Fibroblast of skin of back (primary cell): ENCODE data around the gene EGLN2.
"Not testable (repeated sequence)": the region's sequence is repeated elsewhere in the genome, so short reads cannot be mapped to it uniquely, and the experiment has no call there.

Source experiments
- DNase-seq: peaks from one replicate; pipeline ENCODE4 v3.0.0-alpha.2; 2013

Gene EGLN2

DNA sequence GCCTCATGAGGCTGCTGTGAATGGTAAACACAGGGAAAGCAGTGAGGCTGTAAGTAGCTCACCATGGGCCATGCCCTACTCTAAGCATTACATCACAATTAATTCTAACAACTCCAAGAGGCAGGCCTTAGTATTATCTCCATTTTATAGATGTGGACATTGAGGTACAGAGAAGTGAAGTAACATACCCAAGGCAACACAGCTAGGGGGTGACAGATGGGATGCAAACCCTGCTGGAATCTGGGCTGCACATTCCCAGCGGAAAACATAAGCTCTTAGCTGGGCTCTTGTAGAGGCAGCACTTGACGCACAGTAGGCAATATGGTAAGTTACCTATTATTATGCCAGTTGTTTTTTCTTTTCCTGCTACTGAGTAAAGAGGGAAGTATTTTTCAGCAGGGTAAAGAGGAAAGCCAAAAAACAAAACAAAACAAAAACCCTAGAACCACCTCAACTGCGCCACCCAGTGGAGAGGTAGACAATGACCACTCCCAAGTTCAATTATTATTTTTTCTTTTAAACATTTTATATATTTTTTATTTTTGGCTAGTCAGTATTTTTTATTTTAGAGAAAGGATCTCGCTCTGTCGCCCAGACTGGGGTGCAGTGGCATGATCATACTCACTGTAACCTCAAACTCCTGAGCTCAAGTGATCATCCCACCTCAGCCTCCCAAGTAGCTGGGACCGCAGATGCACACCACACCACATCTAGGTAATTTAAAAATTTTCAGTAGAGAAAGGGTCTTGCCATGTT lies 20.7 kb downstream of the EGLN2 start:
- peak; percentile 36 for DNase-seq

DNA sequence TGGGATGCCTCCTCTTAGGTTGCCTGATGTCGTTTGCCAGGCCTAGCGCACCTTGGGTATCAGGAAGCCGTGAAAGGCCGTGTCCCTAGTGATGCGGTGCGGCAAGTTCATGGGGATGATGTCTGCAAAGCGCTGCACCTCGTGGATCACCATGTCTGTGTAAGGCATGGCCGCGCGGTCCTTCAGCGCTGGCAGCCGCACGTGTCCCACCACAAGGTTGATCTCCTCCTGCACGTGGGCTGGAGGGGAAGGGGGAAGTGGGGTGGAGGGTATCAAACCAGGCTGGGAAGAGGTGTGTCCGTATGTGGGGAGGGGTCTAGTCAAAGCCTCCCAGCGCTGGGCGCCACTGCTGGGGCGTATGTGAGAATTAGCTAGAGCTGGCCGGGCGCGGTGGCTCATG lies 23.2 kb downstream of the EGLN2 start:
- no peak for DNase-seq

DNA sequence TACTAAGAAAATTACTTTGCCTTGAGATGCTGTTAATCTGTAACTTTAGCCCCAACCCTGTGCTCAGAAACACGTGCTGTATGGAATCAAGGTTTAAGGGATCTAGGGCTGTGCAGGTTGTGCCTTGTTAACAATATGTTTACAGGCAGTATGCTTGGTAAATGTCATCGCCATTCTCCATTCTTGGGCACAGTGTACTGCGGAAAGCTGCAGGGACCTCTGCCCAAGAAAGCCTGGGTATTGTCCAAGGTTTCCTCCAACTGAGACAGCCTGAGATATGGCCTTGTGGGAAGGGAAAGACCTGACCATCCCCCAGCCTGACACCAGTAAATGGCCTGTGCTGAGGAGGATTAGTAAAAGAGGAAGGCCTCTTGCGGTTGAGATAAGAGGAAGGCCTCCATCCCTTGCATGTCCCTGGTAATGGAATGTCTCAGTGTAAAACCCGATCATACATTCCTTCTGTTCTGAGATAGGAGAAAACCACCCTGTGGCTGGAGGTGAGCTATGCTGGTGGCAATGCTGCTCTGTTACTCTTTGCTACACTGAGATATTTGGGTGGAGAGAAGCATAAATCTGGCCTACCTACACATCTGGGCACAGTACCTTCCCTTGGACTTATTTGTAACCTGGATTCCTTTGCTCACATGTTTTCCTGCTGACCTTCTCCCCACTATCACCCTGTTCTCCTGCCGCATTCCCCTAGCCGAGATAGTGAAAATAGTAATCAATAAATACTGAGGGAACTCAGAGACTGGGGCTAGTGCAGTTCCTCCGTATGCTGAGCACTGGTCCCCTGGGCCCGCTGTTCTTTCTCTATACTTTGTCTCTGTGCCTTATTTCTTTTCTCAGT lies 23.9 kb downstream of the EGLN2 start:
- peak; percentile 34 for DNase-seq

DNA sequence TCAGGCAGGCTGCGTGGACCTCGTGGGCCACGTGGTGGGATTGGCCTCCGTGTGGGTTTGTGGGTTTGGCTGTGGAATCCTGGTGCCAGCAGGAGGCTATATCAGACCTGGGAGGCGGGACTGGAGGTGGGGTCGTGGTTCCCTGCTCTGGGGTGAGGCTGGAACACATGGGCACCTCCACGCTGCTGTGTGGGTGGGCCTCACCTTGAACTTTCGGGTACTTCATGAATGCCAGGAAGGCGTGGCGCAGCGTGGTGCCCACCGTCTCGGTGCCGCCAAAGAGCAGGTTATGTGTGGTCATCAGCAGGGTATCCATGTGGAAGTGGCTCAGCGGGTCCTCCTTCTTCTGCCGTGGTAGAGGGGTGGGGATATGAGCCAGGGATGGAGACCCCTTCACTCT lies 25.9 kb downstream of the EGLN2 start:
- DNase-seq, result not testable (repeated sequence)

DNA sequence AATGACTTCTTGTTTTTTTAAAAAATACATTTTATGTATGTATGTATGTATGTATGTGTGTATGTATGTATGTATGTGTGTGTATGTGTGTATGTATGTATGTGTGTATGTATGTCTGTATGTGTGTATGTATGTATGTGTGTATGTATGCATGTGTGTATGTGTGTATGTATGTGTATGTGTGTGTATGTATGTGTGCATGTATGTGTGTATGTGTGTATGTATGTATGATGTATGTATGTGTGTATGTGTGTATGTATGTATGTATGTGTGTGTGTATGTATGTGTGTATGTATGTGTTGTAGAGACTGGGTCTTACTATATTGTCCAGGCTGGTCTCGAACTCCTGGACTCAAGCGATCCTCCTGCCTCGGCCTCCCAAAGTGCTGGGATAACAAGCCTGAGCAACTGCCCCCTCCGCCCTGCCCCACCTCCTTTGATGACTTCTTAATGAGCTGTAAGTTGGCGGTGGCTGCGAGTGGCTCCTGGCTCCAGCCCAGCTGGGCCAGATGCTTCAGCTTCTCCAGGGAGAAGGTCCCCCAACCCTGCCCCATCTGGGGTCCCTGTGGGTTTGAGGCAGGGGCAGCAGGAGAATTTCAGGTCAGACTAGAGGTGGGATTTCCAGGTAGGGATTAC lies 26.6 kb downstream of the EGLN2 start:
- not testable (repeated sequence) for DNase-seq

DNA sequence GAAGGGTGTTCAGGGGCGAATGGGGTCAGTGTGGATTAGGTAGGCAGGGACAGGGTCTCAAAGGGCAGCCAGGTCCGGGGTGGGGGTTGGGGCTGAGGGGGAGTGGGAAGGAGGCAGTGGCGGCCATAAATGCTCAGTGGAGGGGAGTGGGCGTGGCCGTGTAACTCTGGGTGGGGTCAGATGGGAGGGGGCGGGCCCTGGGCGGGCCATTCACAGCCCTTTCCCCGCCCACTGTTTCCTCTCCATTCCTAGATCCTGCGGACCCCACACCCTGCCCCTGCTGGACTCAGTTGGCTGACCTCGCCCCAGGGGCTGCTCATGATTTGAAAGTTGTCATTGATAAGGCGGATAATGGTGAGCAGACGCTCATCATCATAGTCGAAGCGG lies 27.3 kb downstream of the EGLN2 start:
- DNase-seq, result not testable (repeated sequence)

DNA sequence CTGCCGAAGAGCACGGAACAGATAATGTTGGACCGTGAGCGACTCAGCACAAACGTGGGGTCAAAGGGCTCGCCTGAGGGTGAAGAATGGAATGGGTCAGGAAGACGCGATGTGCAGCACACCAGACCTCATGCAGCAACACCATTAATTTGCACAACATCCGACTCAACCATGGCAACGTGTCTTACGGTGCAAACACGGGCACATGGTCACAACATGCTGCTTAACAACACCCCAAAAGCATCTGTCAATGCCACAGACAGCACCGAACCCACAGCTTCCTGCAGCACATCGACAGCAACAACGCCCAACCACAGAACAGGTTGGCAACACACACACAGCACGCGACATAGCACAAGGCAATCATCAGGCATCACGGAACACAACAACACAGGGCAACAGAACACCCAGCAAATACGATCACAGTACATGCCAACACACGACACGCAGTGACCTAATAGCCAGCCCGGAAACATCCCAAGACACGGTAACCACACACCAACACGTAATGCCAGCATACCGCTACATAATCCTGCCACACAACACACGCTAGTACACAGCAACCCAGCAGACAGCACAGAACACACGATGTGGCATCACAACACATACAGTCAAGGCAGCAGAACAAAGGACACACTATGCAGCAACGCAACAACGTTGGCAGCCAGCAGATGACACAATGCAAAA lies 27.9 kb downstream of the EGLN2 start:
- DNase-seq, result not testable (repeated sequence)

DNA sequence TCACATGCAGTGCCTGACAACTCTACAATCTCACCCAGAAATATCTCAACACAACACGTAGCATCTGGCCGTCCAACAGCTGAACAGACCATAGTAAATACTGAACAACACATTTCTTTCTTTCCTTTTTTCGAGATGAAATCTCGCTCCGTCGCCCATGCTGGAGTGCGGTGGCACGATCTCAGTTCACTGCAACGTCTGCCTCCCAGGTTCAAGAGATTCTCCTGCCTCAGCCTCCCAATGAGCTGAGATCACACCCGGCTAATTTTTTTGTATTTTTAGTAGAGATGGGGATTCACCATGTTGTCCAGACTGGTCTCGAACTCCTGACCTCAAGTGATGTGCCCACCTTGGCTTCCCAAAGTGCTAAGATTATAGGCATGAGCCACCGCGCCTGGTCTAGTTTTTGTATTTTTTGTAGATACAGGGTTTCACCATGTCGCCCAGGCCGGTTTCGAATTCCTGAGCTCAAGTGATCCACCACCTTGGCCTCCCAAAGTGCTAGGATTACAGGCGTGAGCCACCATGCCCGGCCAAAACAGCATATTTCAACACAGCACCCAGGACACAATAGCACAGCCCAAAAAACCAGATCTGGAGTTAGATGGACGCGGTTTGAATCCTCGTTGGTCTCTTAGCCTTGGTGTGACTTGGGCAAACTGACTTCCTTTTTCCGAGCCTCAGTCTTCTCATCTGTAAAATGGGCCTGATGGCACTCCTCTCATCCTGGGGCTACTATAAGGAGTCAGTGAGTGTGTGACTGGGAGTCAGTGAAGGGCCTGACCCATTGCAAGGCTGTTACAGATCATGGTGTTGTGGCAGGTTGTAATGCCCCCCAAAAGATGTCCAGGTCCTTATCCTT lies 28.6 kb downstream of the EGLN2 start:
- DNase-seq, result no peak

DNA sequence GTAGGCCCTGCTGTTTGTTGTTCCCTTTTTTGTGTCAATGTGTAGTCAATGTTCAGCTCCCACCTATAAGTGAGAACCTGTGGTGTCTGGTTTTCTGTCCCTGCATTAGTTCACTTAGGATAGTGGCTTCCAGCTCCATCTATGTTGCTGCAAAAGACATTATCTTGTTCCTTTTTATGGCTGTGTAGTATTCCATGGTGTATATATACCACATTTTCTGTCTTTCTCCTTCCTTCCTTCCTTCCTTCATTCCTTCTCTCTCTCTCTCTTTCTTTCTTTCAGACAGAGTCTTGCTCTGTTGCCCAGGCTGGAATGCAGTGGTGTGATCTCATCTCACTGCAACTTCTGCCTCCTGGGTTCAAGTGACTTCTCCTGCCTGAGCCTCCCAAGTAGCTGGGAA lies 30.2 kb downstream of the EGLN2 start:
- DNase-seq, result no peak

DNA sequence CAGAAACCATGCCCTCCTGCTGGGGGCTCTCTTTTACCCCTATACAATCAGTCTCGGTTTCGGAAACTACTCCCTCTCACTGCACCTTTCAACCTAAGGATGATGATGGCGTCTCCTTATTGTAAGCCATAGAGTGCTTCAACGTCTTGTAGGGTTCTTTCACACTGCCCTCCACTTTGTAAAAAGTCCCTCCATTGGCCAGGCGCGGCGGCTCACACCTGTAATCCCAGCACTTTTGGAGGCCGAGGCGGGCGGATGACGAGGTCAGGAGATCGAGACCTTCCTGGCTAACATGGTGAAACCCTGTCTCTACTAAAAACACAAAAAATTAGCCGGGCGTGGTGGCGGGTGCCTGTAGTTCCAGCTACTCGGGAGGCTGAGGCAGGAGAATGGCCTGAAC lies 31.8 kb downstream of the EGLN2 start:
- not testable (repeated sequence) for DNase-seq

DNA sequence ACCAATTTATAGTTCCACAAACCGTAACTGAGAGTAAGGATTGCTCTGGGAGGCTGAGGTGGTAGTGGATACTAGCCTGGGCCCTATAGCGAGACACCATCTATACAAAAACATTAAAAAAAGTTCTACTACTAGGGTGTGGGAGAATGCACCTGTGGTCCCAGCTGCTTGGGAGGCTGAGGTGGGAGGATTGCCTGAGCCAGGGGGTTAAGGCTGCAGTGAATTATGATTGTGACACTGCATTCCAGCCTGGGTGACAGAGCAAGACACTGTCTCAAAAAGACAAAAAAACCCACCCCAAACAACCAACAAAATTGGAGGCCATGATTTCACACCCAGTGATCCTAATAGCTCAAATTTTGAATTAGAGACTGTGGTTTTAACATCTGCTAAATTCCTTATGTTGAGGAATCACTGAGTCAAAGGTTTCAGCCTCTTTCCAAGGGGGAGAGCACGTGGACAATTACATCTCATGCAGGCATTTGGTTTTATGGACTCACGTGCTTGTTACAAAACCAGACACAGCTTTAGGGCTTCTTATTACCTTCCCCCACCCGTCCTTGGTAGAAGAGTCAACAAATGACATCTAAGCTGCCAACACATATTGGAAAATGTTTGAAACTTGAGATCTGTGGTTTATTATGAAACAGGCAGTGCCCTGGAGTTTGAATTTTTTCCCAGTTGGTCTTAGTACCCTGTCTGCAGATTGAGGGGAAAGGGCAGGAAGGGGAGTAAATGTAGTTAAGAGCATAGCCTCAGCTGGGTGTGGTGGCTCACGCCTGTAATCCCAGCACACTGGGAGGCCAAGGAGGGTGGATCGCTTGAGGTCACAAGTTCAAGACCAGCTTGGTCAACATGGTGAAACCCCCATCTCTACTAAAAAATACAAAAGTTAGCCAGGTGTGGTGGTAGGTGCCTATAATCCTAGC lies 32.8 kb downstream of the EGLN2 start:
- DNase-seq, result peak; percentile 87

DNA sequence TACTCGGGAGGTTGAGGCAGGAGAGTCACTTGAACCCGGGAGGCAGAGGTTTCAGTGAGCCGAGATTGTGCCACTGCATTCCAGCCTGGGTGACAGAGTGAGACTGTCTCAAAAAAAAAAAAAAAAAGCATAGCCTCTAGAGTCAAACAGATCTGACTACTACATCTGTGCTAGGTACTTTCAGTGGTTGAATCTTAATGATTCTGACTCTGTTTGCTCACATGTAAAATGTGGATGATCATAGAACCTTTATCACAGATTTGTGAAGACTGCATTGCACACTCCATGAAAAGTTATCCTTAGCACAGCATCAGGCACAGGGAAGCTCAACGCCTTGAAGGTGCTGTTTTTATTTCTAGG lies 33.4 kb downstream of the EGLN2 start:
- not testable (repeated sequence) for DNase-seq

DNA sequence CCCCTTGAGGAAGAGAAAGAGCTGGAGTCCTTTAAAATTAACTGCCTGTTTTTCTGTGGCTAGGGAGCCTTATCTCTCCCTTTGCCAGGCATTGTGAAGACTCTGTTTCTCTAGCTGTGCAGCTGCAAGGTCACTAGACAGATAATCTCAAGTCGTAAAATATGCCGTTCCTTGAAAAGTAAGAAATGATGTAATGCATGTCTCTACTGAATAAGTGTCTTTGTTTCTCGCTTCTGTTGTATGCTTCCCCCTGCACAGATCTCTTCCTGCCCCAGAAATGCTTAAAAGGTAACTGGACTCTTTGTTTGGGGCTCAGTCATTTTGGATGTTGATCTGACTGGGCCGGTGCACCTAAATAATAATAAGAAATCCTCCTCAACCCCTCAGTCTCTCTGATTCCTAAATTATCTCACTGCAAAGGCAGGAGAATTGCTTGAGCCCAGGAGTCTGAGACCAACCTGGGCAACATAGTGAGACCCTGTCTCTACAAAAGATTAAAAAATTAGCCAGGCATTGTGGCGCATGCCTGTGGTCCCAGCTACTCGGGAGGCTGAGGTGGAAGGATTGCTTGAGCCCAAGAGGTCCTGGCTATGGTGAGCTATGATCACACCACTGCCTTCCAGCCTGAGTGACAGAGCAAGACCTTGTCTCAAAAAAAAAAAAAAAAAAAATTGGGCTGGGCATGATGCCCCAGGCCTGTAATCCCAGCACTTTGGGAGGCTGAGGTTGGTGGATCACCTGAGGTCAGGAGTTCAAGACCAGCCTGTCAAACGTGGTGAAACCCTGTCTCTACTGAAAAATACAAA lies 34.9 kb downstream of the EGLN2 start:
- not testable (repeated sequence) for DNase-seq

DNA sequence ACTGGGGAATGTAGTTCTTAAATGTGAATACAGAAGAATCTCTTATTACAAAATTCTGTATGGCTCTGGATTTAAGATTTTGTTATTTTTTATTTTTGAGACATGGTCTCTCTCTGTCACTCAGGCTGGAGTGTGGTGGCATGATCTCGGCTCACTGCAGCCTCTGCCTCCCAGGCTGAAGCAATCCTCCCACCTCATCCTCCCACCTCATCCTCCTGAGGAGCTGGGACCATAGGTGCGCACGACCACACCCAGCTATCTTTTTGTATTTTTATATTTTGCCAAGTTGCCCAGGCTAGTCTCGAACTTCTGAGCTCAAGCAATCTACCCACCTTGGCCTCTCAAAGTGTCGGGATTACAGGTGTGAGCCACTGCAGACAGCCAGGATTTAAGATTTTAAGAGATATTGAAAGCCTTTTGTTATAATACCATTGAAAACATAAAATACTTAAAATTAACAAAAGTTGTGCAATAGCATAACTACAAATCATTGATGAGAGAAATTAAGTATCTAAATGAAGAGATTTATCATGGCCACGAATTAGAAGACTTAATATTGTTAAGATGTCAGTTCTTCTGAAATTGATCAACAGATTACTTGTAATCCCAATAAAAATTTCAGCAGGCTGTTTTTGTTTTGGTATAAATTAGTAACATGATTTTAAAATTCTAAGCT lies 37.9 kb downstream of the EGLN2 start:
- no peak for DNase-seq

DNA sequence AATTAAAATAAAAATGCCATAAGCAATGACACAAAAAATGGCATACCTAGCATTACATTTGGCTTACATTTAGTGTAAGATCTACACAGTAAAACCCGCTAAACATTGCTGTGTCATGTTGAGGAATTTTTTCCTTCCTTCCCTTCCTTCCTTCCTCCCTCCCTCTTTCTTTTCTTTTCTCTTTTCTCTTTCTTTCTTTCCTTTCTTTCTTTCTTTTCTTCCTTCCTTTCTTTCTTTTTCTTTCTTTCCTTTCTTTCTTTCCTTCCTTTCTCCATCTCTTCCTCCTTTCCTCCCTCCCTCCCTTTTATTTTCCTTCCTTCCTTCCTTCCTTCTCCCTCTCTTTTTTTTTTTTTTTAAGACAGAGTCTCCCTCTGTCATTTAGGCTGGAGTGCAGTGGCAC lies 39.5 kb downstream of the EGLN2 start:
- peak; percentile 16 for DNase-seq

DNA sequence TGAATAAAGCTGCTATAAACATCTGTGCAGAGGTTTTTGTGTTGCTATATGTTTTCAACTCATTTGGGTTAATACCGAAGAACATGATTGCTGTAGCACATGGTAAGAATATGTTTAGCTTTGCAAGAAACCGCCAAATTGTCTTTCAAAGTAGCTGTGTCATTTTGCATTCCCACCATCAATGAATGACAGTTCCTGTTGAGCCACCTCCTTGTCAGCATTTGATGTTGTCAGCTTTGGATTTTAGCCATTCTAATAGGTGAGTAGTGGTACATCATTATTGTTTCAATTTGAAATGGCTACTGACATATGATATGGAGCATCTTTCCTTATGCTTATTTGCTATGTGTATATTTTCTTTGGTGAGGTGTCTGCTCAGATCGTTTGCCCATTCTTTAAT lies 43.0 kb downstream of the EGLN2 start:
- DNase-seq, result not testable (repeated sequence)

DNA sequence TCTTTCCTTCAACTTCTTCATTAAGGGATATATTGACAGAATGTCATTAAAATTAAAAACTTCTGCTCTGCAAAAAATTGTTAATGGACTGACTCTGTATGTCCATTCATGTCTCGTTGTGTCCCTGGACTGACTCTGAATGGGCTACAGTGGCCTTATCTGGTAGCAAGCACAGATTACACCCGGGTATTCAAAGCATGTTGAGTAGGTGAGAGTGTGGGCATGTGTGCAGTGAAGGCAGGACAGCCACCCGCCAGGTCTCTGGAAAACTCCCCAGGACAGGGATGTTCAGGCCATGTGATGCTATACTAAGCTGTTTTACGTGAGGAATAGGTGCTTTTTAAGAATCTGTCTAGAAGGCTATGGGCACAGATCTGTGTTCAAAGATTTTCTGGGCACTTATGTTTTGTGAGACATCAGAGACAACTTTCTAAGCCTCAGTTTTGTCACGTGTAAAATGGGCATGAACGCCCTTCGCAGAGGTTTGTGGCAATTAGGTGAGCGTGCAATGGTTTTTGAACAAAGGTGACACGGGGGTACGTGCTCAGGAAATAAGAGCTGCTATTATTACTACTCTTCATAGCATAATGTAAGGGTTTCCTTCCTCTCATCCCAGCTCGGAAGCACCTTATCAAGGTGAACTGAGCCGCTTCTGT lies 44.1 kb downstream of the EGLN2 start:
- DNase-seq, result not testable (repeated sequence)

DNA sequence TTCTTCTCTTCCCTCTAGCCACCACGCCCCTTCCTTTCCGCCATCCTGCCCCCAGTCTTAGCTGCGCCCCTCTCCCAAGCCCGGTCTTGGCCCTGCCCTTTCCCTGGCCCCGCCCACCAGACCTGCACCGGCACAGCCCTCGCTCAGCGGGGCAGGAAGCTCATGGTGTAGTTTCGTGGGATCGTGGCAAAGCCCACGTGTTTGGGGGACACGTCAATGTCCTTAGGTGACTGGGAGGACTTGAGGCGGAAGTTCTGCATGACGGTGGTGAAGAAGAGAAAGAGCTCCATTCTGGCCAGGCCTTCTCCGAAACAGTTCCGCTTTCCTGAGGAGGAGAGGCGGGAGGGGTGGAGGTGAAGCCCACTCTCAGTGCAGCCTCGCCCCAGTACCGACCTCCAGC lies 44.7 kb downstream of the EGLN2 start:
- not testable (repeated sequence) for DNase-seq

DNA sequence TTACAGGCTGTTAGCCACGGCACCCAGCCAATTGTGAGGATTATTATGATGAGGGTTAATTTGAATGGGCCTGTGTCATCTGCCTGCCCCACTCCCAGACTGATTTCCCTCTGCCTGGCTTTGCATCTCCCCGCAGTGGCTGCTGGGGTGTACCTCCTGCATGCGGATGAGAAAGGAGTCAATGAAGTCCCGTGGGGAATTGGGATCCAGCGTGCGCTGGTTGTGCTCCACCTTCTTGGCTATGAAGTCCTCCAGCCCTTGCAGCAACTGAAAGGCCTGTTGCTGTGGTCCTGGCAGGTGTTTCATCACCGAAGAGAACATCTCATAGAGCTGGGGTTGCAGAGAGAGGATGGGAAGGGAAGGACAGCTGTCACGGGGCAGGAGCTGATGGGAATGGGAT lies 47.7 kb downstream of the EGLN2 start:
- not testable (repeated sequence) for DNase-seq
